Measurements from ENCODE around the gene NRDE2.

The NRDE2 gene

GRCh38 chr14:90331497-90332270 is at the start of gene NRDE2:
NRDE2 (minus strand) TSS chr14:90331941; CDS start chr14:90331904, 37 bp downstream.
- H3K27me3 ChIP-seq (ENCODE audit: control insufficient read depth, insufficient read depth, low read length) = no peaks in the 10 kb centered on the region
- no peaks in the 10 kb centered on the region for H3K36me3 ChIP-seq (ENCODE audit: control insufficient read depth, insufficient read depth, low read length)
- H3K9ac ChIP-seq (ENCODE audit: low read length) = peak within 1 kb of the TSS; percentile 35
- peak within 1 kb of the TSS; percentile 85 for H3K4me3 ChIP-seq (ENCODE audit: low read length)
- peak within 1 kb of the TSS; percentile 88 for H3K27ac ChIP-seq (ENCODE audit: low read depth, low read length)
- H3K4me1 ChIP-seq (ENCODE audit: control insufficient read depth, insufficient read depth, low read length) = no peaks in the 10 kb centered on the region

GRCh38 chr14:90381011-90381786 is 49.5 kb upstream of the NRDE2 start:
- no peak overlapping the region for H3K9ac ChIP-seq (ENCODE audit: low read length)
- no peaks in the 10 kb centered on the region for H3K27me3 ChIP-seq (ENCODE audit: control insufficient read depth, insufficient read depth, low read length)
- H3K4me3 ChIP-seq (ENCODE audit: low read length) = peak overlapping the region; percentile 89
- H3K36me3 ChIP-seq (ENCODE audit: control insufficient read depth, insufficient read depth, low read length) = no peaks in the 10 kb centered on the region
- H3K27ac ChIP-seq (ENCODE audit: low read depth, low read length) = peak overlapping the region; percentile 100
- H3K4me1 ChIP-seq (ENCODE audit: control insufficient read depth, insufficient read depth, low read length) = peaks cover 22% of the 10 kb centered on the region

- no peak overlapping the region for H3K27ac ChIP-seq (ENCODE audit: low read depth, low read length)
- no peak overlapping the region for H3K9ac ChIP-seq (ENCODE audit: low read length)
- H3K36me3 ChIP-seq (ENCODE audit: control insufficient read depth, insufficient read depth, low read length) = no peaks in the 10 kb centered on the region
- peaks cover 14% of the 10 kb centered on the region for H3K4me1 ChIP-seq (ENCODE audit: control insufficient read depth, insufficient read depth, low read length)
- H3K4me3 ChIP-seq (ENCODE audit: low read length) = no peak overlapping the region
- H3K27me3 ChIP-seq (ENCODE audit: control insufficient read depth, insufficient read depth, low read length) = no peaks in the 10 kb centered on the region
These were observed 47.4 kb upstream of the NRDE2 start for GRCh38 chr14:90379106-90379505.

GRCh38 chr14:90378249-90378648 is 46.5 kb upstream of the NRDE2 start:
- H3K27me3 ChIP-seq (ENCODE audit: control insufficient read depth, insufficient read depth, low read length) = no peaks in the 10 kb centered on the region
- no peak overlapping the region for H3K4me3 ChIP-seq (ENCODE audit: low read length)
- H3K36me3 ChIP-seq (ENCODE audit: control insufficient read depth, insufficient read depth, low read length) = no peaks in the 10 kb centered on the region
- H3K27ac ChIP-seq (ENCODE audit: low read depth, low read length) = no peak overlapping the region
- no peak overlapping the region for H3K9ac ChIP-seq (ENCODE audit: low read length)
- peaks cover 11% of the 10 kb centered on the region for H3K4me1 ChIP-seq (ENCODE audit: control insufficient read depth, insufficient read depth, low read length)

- Histone ChIP-seq H3K36me3 (ENCODE audit: control insufficient read depth, insufficient read depth, low read length) (no peaks in the 10 kb centered on the region), H3K27me3 (ENCODE audit: control insufficient read depth, insufficient read depth, low read length) (no peaks in the 10 kb centered on the region), H3K4me1 (ENCODE audit: control insufficient read depth, insufficient read depth, low read length) (no peaks in the 10 kb centered on the region), H3K9ac (ENCODE audit: low read length) (no peak overlapping the region), H3K27ac (ENCODE audit: low read depth, low read length) (no peak overlapping the region), H3K4me3 (ENCODE audit: low read length) (no peak overlapping the region)
These were observed 44.2 kb upstream of the NRDE2 start for GRCh38 chr14:90375934-90376333.

GRCh38 chr14:90374813-90375212 is 43.1 kb upstream of the NRDE2 start:
- Histone ChIP-seq H3K36me3 (ENCODE audit: control insufficient read depth, insufficient read depth, low read length) (no peaks in the 10 kb centered on the region), H3K4me1 (ENCODE audit: control insufficient read depth, insufficient read depth, low read length) (no peaks in the 10 kb centered on the region), H3K9ac (ENCODE audit: low read length) (no peak overlapping the region), H3K27ac (ENCODE audit: low read depth, low read length) (no peak overlapping the region), H3K27me3 (ENCODE audit: control insufficient read depth, insufficient read depth, low read length) (no peaks in the 10 kb centered on the region), H3K4me3 (ENCODE audit: low read length) (no peak overlapping the region)

GRCh38 chr14:90373887-90374286 is 42.1 kb upstream of the NRDE2 start:
- Histone ChIP-seq H3K4me1 (ENCODE audit: control insufficient read depth, insufficient read depth, low read length) (no peaks in the 10 kb centered on the region), H3K9ac (ENCODE audit: low read length) (no peak overlapping the region), H3K36me3 (ENCODE audit: control insufficient read depth, insufficient read depth, low read length) (no peaks in the 10 kb centered on the region), H3K27ac (ENCODE audit: low read depth, low read length) (no peak overlapping the region), H3K27me3 (ENCODE audit: control insufficient read depth, insufficient read depth, low read length) (no peaks in the 10 kb centered on the region), H3K4me3 (ENCODE audit: low read length) (no peak overlapping the region)

GRCh38 chr14:90368946-90369721 is 37.4 kb upstream of the NRDE2 start:
- Histone ChIP-seq H3K27ac (ENCODE audit: low read depth, low read length) (no peak overlapping the region), H3K4me1 (ENCODE audit: control insufficient read depth, insufficient read depth, low read length) (no peaks in the 10 kb centered on the region), H3K27me3 (ENCODE audit: control insufficient read depth, insufficient read depth, low read length) (no peaks in the 10 kb centered on the region), H3K36me3 (ENCODE audit: control insufficient read depth, insufficient read depth, low read length) (no peaks in the 10 kb centered on the region), H3K4me3 (ENCODE audit: low read length) (no peak overlapping the region), H3K9ac (ENCODE audit: low read length) (no peak overlapping the region)

GRCh38 chr14:90362558-90362896 is 30.8 kb upstream of the NRDE2 start:
- H3K36me3 ChIP-seq (ENCODE audit: control insufficient read depth, insufficient read depth, low read length) = no peaks in the 10 kb centered on the region
- H3K4me3 ChIP-seq (ENCODE audit: low read length) = no peak overlapping the region
- no peak overlapping the region for H3K27ac ChIP-seq (ENCODE audit: low read depth, low read length)
- no peaks in the 10 kb centered on the region for H3K27me3 ChIP-seq (ENCODE audit: control insufficient read depth, insufficient read depth, low read length)
- no peak overlapping the region for H3K9ac ChIP-seq (ENCODE audit: low read length)
- no peaks in the 10 kb centered on the region for H3K4me1 ChIP-seq (ENCODE audit: control insufficient read depth, insufficient read depth, low read length)

- Histone ChIP-seq H3K4me3 (ENCODE audit: low read length) (no peak overlapping the region), H3K36me3 (ENCODE audit: control insufficient read depth, insufficient read depth, low read length) (no peaks in the 10 kb centered on the region), H3K9ac (ENCODE audit: low read length) (no peak overlapping the region), H3K27me3 (ENCODE audit: control insufficient read depth, insufficient read depth, low read length) (no peaks in the 10 kb centered on the region), H3K27ac (ENCODE audit: low read depth, low read length) (no peak overlapping the region), H3K4me1 (ENCODE audit: control insufficient read depth, insufficient read depth, low read length) (no peaks in the 10 kb centered on the region)
These were observed 30.3 kb upstream of the NRDE2 start for GRCh38 chr14:90361865-90362557.

GRCh38 chr14:90358359-90358758 is 26.6 kb upstream of the NRDE2 start:
- no peaks in the 10 kb centered on the region for H3K27me3 ChIP-seq (ENCODE audit: control insufficient read depth, insufficient read depth, low read length)
- no peaks in the 10 kb centered on the region for H3K36me3 ChIP-seq (ENCODE audit: control insufficient read depth, insufficient read depth, low read length)
- no peak overlapping the region for H3K4me3 ChIP-seq (ENCODE audit: low read length)
- no peak overlapping the region for H3K9ac ChIP-seq (ENCODE audit: low read length)
- H3K27ac ChIP-seq (ENCODE audit: low read depth, low read length) = no peak overlapping the region
- H3K4me1 ChIP-seq (ENCODE audit: control insufficient read depth, insufficient read depth, low read length) = no peaks in the 10 kb centered on the region

- H3K4me1 ChIP-seq (ENCODE audit: control insufficient read depth, insufficient read depth, low read length) = no peaks in the 10 kb centered on the region
- no peak overlapping the region for H3K9ac ChIP-seq (ENCODE audit: low read length)
- no peak overlapping the region for H3K27ac ChIP-seq (ENCODE audit: low read depth, low read length)
- H3K27me3 ChIP-seq (ENCODE audit: control insufficient read depth, insufficient read depth, low read length) = no peaks in the 10 kb centered on the region
- no peaks in the 10 kb centered on the region for H3K36me3 ChIP-seq (ENCODE audit: control insufficient read depth, insufficient read depth, low read length)
- H3K4me3 ChIP-seq (ENCODE audit: low read length) = no peak overlapping the region
These were observed 25.2 kb upstream of the NRDE2 start for GRCh38 chr14:90356925-90357324.

Measured in rectal smooth muscle tissue (tissue), 1 donor.